Spleen (tissue), 11 donors: ENCODE data around the gene SATL1. TPM values are rescaled to one million over a fixed set of nuclear protein-coding genes. Genes with fewer than 3 reads are reported as not detected.
A peak's percentile ranks its signal among the peaks of the same experiment; 100 is the strongest.

Experiments
- DNase-seq: peaks from one replicate; pipeline ENCODE4 v3.0.0-alpha.2; 2020
- H3K27ac ChIP-seq, 8 donors: fragments of 200-600 bp; sonication (generic) in 7 of 8; 1 replicate in 4 of 8; 2 replicates in 4 of 8; pipeline versions ENCODE4 v1.5.0 to v1.8.0; 2016 to 2021; ENCODE audit warnings: inconsistent platforms in 4 of 8, mild to moderate bottlenecking in 4 of 8, moderate library complexity in 1 of 8
- H3K27me3 ChIP-seq, 7 donors: fragments of 200-600 bp; sonication (generic) in 6 of 7; replicated peaks in 1 of 7; 1 replicate in 4 of 7; 2 replicates in 3 of 7; pipeline versions ENCODE4 v1.5.0 to v1.8.0; 2016 to 2021; ENCODE audit warnings: inconsistent platforms in 3 of 7, mild to moderate bottlenecking in 1 of 7
- H3K36me3 ChIP-seq, 6 donors: fragments of 200-600 bp; sonication (generic) in 5 of 6; 1 replicate in 4 of 6; 2 replicates in 2 of 6; pipeline versions ENCODE4 v1.5.0 to v1.8.0; 2016 to 2021; ENCODE audit warnings: inconsistent platforms in 2 of 6
- H3K4me1 ChIP-seq, 6 donors: fragments of 200-600 bp; sonication (generic) in 5 of 6; 1 replicate in 3 of 6; 2 replicates in 3 of 6; pipeline versions ENCODE4 v1.5.0 to v1.8.0; 2016 to 2021; ENCODE audit warnings: inconsistent platforms in 3 of 6
- H3K4me3 ChIP-seq, 8 donors: fragments of 200-600 bp; sonication (generic) in 7 of 8; 1 replicate in 4 of 8; 2 replicates in 4 of 8; pipeline versions ENCODE4 v1.5.0 to v1.8.0; 2016 to 2021; ENCODE audit warnings: inconsistent platforms in 4 of 8, mild to moderate bottlenecking in 4 of 8, moderate library complexity in 2 of 8
- H3K9me3 ChIP-seq, 8 donors: fragments of 200-600 bp; sonication (generic) in 7 of 8; 1 replicate in 4 of 8; 2 replicates in 4 of 8; pipeline versions ENCODE4 v1.5.0 to v1.8.0; 2016 to 2021; ENCODE audit warnings: inconsistent platforms in 4 of 8
- POLR2A ChIP-seq, 3 donors: fragments of 450-650 bp; IDR thresholded peaks; one replicate each; pipeline ENCODE4 v1.5.1; 2017; ENCODE audit warnings: antibody characterized with exemption in 3 of 3, mild to moderate bottlenecking in 1 of 3
- POLR2AphosphoS5 ChIP-seq, 3 donors: sonication (generic); formaldehyde crosslinking; IDR thresholded peaks; one replicate each; pipeline ENCODE4 v1.5.1; 2017; ENCODE audit warnings: antibody characterized with exemption in 3 of 3
- WGBS, 5 donors: extraction: QIAGEN DNeasy Blood & Tissue Kit in 3 of 5; methylation state at CpG; one replicate each; pipeline versions ENCODE4 v1.1.5 to v1.1.7; 2013 to 2018; 5-methylcytosine and 5-hydroxymethylcytosine counted together
- intact Hi-C: fragments of 100-400 bp; cut with DNase I; formaldehyde crosslinking; loops from one replicate; pipeline ENCODE4 v1.15.0; 2023; ENCODE audit warnings: low total_unique reads
- polyA plus RNA-seq, 3 donors: library from polyadenylated mRNA; stranded (reverse); fragments of 200-250 nt; gene quantifications; one replicate each; pipeline ENCODE4 v1.2.1, GENCODE V29; 2013
- total RNA-seq, 7 donors: library from RNA; depleted of rRNA in 3 of 7; stranded (reverse); fragments of >200 nt in 3 of 7; fragmentation: NEBNext Ultra II Directional in 4 of 7; extraction: Animal tissue kit (Norgen Biotek cat#: 25700) in 4 of 7; gene quantifications; one replicate each; pipeline versions ENCODE4 v1.1.0 to v1.2.1, GENCODE V29; 2016 to 2021
- TF ChIP-seq, protein P1 (sequence below), 11 experiments: fragments of 200-600 bp in 7 of 11; fragments of 450-650 bp in 4 of 11; sonication (generic) in 4 of 11; IDR thresholded peaks in 8 of 11; conservative IDR thresholded peaks in 3 of 11; 1 replicate in 7 of 11; 2 replicates in 4 of 11; pipeline versions ENCODE4 v1.4.0 to v1.8.0; 2016 to 2021; ENCODE audit warnings: antibody characterized with exemption in 11 of 11, inconsistent platforms in 4 of 11, mild to moderate bottlenecking in 1 of 11
- donor health status: healthy with polysubstance abuse.
- donor health status: DM: no; HTN: no; CAD: no; lungs with moderate emphysema.
- donor health status: DM: no; HTN: no; CAD: no.
- donor health status: Bipolar disorder and iron deficiency.
- donor health status: healthy.
- donor health status: DM: no; HTN: no; CAD: no.
- donor health status: DM: yes; HTN: yes; CAD: no.

SATL1 gene
- total and polyA plus RNA-seq, 10 donors = not detected

DNA sequence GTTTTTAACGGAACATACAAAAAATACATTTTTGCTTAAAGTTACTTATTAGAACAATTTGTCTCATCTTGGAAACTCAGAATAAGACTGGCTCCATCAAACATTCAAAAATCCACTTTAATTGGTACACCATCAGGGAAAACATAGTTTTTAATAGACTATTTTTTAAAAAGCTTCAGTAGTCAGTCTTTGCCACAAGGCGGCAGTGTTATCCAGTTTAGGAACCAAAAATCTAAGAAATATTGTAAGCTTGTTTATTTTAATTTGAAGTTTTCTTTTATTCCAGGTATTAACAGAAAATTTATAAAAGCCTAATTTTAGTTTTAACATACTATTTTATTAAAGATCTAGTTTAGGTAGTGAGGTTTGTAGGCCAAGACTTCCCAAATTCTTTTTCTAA is 132.2 kb downstream of the SATL1 start:
- peaks cover 0 to 10% (median 0%) of the 10 kb centered on the region in 7 donors for H3K27me3 ChIP-seq
- DNase-seq = no peak
- no peaks in the 10 kb centered on the region for H3K4me1 ChIP-seq
- no peaks in the 10 kb centered on the region for H3K9me3 ChIP-seq
- intact Hi-C loops = loop anchor here (5.0 kb wide), 1 partner anchor 436 kb away; no protein-coding TSS in a partner anchor
- H3K27ac ChIP-seq = no peak overlapping the region
- 24 to 46% (median 38%) methylated on average over 2 of the region's 2 CpGs for WGBS, 5 donors
- no peaks in the 10 kb centered on the region for H3K36me3 ChIP-seq
- TF ChIP-seq, protein P1, sequence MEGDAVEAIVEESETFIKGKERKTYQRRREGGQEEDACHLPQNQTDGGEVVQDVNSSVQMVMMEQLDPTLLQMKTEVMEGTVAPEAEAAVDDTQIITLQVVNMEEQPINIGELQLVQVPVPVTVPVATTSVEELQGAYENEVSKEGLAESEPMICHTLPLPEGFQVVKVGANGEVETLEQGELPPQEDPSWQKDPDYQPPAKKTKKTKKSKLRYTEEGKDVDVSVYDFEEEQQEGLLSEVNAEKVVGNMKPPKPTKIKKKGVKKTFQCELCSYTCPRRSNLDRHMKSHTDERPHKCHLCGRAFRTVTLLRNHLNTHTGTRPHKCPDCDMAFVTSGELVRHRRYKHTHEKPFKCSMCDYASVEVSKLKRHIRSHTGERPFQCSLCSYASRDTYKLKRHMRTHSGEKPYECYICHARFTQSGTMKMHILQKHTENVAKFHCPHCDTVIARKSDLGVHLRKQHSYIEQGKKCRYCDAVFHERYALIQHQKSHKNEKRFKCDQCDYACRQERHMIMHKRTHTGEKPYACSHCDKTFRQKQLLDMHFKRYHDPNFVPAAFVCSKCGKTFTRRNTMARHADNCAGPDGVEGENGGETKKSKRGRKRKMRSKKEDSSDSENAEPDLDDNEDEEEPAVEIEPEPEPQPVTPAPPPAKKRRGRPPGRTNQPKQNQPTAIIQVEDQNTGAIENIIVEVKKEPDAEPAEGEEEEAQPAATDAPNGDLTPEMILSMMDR (IDR thresholded peaks at IDR 0.05 in 8 of 11, conservative IDR thresholded peaks at IDR 0.05 in 3 of 11) = peak in 8 of 11 experiments; percentile 12 to 62 (median 30)
- TF ChIP-seq POLR2AphosphoS5 (IDR thresholded peaks at IDR 0.05) = no peak
- H3K4me3 ChIP-seq = no peak overlapping the region

GRCh38 chrX:85109235-85109634 is 134.3 kb downstream of the SATL1 start:
- H3K36me3 ChIP-seq = no peaks in the 10 kb centered on the region
- intact Hi-C loops = no loop called here
- H3K27ac ChIP-seq = no peak overlapping the region
- no peak overlapping the region for H3K4me3 ChIP-seq
- peaks cover 0 to 10% (median 0%) of the 10 kb centered on the region in 7 donors for H3K27me3 ChIP-seq
- H3K4me1 ChIP-seq = no peaks in the 10 kb centered on the region
- DNase-seq = no peak
- TF ChIP-seq, protein P1 (IDR thresholded peaks at IDR 0.05 in 8 of 11, conservative IDR thresholded peaks at IDR 0.05 in 3 of 11) = peak in 3 of 11 experiments; percentile 17 to 44 (median 27)
- TF ChIP-seq POLR2A (IDR thresholded peaks at IDR 0.05) = no peak
- no peaks in the 10 kb centered on the region for H3K9me3 ChIP-seq
- WGBS, 5 donors = 52 to 81% (median 69%) methylated on average over 3 to 8 of the region's 8 CpGs

GRCh38 chrX:85108165-85108564 is 135.4 kb downstream of the SATL1 start:
- Histone ChIP-seq H3K27ac (no peak overlapping the region), H3K9me3 (no peaks in the 10 kb centered on the region), H3K27me3 (peaks cover 0 to 8% (median 0%) of the 10 kb centered on the region in 7 donors), H3K36me3 (no peaks in the 10 kb centered on the region), H3K4me3 (no peak overlapping the region), H3K4me1 (no peaks in the 10 kb centered on the region)
- TF ChIP-seq POLR2AphosphoS5 (IDR thresholded peaks at IDR 0.05) = no peak
- TF ChIP-seq, protein P1 (IDR thresholded peaks at IDR 0.05 in 8 of 11, conservative IDR thresholded peaks at IDR 0.05 in 3 of 11) = no peak
- no peak for TF ChIP-seq POLR2A (IDR thresholded peaks at IDR 0.05)
- intact Hi-C loops = no loop called here
- 82 to 100% (median 89%) methylated on average over 2 of the region's 2 CpGs; no CpG with 5 or more reads in 1 of the 5 donors for WGBS, 5 donors
- no peak for DNase-seq

DNA sequence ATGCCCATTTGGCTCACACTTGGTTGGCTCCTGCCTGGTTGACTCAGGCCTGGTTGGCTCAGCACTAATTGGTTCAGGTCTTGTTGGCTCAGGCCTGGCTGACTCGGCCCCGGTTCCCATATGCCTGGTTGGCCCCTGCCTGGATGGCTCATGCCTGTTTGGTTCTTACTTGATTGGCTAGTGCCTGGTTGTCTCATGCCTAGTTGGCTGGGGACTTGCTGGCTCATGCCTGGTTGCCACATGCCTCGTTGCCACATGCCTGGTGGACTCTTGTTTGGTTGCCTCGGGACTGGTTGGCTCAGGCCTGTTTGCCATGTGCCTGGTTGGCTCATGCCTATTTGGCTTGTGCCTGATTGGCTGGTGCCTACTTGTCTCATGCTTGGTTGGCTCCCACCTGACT is 136.2 kb downstream of the SATL1 start:
- intact Hi-C loops = no loop called here
- H3K27ac ChIP-seq = no peak overlapping the region
- H3K36me3 ChIP-seq = no peaks in the 10 kb centered on the region
- no peaks in the 10 kb centered on the region for H3K9me3 ChIP-seq
- H3K4me3 ChIP-seq = no peak overlapping the region
- peaks cover 0 to under 1% (median 0%) of the 10 kb centered on the region in 7 donors for H3K27me3 ChIP-seq
- no peak for DNase-seq
- H3K4me1 ChIP-seq = no peaks in the 10 kb centered on the region
- WGBS, 5 donors = 82 to 95% (median 88%) methylated on average over 2 to 4 of the region's 4 CpGs
- TF ChIP-seq POLR2A (IDR thresholded peaks at IDR 0.05) (no peak), POLR2AphosphoS5 (IDR thresholded peaks at IDR 0.05) (no peak)
- TF ChIP-seq, protein P1 (IDR thresholded peaks at IDR 0.05 in 8 of 11, conservative IDR thresholded peaks at IDR 0.05 in 3 of 11) = no peak
